Smooth muscle cell of the coronary artery (primary cell): ENCODE measurements around the gene PTGR3. TPM values are rescaled to one million over a fixed set of nuclear protein-coding genes. Genes with fewer than 3 reads are reported as not detected.

Source experiments
- total RNA-seq: library from RNA; depleted of rRNA; stranded (reverse); fragments of >200 nt; gene quantifications from 2 replicates; pipeline ENCODE4 v1.2.3, GENCODE V29; 2014; ENCODE audit warnings: low replicate concordance

PTGR3 gene, protein sequence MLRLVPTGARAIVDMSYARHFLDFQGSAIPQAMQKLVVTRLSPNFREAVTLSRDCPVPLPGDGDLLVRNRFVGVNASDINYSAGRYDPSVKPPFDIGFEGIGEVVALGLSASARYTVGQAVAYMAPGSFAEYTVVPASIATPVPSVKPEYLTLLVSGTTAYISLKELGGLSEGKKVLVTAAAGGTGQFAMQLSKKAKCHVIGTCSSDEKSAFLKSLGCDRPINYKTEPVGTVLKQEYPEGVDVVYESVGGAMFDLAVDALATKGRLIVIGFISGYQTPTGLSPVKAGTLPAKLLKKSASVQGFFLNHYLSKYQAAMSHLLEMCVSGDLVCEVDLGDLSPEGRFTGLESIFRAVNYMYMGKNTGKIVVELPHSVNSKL
- total RNA-seq, result 6.8 and 12.5 TPM in 2 replicates

DNA sequence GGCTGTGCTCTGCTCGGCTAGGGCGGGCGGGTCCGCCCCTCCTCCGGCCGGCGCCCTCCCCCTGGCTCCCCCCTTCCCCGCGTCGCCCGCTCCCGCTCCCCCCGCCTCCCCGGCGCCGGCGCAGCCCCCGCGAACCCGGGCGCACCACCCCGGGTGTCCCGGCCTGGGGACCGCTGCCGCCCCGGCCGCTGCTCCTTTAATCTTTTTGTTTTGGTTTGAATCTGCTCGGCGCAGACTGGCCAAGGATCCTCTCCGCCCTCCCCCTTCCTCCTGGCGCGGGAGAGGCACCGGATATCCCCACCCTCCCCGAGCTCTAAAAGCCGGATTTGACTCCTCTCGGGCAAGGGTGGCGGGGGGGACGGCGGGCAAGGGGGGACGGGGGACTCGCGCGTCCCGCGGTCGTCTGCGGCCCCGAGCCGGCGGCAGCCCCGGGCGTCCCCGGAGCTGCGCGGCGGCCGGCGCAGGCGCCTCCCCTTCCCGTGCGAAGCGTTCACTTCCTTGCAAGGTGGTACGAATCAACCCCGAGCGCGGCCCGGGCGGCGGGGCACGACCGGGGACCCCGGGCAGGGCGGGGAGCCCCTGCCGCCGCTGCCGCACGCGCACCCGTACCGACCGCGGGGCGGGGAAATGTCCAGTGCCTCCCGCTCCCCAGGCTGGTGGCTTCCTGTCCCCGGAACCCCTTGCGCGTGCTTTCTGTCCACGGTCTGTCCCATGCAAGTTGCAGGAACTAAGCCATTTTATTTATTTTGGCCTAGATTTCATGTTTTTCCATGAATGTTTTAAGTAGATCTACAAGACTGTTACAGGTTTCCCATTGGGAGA, at the start of gene PTGR3:
Gene PTGR3, minus strand, starts transcription at position 11 of the 822 bp plus-strand sequence. CDS start 81 bp downstream, outside the sequence.

DNA sequence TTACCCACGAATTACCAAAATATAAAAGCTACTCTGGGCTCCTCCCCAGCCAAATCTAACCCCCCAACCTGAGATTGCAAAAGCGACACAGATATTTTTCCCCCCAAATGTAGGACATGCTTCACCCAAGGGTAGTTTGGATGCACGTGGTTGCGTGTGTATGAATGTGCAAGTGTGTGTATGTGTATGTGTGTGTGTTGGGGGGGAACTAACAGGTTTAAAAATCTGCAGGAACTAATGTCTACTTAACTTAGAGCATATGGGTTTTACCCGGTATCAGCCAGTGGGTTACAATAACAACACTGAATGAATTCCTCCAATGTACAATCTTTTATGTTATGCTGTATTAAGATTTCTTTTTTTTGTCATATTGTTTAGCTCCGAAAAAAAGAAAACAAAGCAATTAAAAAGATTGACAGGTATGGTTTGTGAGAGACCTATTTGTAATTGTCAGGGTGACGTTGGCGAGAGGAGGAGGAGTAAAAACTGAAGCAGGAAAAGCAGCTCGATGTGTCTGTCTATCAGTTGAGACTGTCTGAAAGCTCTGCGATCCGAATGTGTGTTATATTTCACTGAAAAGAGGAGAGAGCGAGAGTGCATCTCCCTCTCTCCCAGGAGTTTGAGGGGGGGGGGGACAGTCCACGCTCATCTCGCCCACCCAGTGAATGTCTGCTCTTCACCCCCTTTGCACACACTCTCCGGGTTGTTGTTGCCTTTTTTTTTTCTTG, 1.5 kb upstream of the PTGR3 start, which contains the start of gene TSHZ1:
Gene TSHZ1, plus strand, starts transcription at position 524 of the 728 bp plus-strand sequence. CDS start 1,080 bp downstream, outside the sequence.

Other genes starting within 250 kb of the PTGR3 start
- 1.7 and 6.9 TPM in 2 replicates for gene TSHZ1, start 1.7 kb upstream of the PTGR3 start, total RNA-seq
- not detected in 2 replicates for gene SMIM21, start 218.6 kb upstream of the PTGR3 start, total RNA-seq